OCI-LY1 (cell line): ENCODE measurements around the gene SPTY2D1.

Source experiments
- EZH2 ChIP-seq: fragments of 200-600 bp; sonication (generic), shearing (Covaris generic); IDR thresholded peaks from 2 replicates; pipeline ENCODE4 v1.8.0; 2017; ENCODE audit warnings: borderline replicate concordance, mixed run types, mild to moderate bottlenecking, antibody characterized with exemption, low read length, moderate library complexity, mixed read lengths
- TF ChIP-seq, protein P1 (sequence below): fragments of 200-600 bp; sonication (generic), shearing (Covaris generic); IDR thresholded peaks from 2 replicates; pipeline ENCODE4 v1.5.1; 2017; ENCODE audit warnings: mild to moderate bottlenecking, antibody characterized with exemption, low read length, moderate library complexity, mixed read lengths

DNA sequence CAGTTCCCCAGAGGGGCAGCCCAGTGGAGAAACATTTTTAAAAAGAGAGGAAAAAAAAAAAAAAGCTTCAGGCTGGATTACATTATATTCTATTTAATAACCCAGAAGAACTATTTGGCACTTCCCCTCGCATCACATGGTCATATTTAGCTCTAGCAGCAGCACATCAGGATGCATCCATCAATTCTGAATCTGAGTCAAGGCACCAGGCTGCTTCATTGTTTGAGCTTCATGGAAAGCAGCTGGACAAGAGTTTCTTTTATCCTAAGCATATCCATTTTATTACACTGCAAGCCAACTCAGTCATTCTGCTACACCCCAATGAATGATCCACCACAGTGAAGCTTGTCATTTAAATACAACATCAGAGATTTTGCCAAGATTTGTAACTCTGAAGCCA, 10.0 kb downstream of the SPTY2D1 start:
- TF ChIP-seq, protein P1, sequence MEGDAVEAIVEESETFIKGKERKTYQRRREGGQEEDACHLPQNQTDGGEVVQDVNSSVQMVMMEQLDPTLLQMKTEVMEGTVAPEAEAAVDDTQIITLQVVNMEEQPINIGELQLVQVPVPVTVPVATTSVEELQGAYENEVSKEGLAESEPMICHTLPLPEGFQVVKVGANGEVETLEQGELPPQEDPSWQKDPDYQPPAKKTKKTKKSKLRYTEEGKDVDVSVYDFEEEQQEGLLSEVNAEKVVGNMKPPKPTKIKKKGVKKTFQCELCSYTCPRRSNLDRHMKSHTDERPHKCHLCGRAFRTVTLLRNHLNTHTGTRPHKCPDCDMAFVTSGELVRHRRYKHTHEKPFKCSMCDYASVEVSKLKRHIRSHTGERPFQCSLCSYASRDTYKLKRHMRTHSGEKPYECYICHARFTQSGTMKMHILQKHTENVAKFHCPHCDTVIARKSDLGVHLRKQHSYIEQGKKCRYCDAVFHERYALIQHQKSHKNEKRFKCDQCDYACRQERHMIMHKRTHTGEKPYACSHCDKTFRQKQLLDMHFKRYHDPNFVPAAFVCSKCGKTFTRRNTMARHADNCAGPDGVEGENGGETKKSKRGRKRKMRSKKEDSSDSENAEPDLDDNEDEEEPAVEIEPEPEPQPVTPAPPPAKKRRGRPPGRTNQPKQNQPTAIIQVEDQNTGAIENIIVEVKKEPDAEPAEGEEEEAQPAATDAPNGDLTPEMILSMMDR: no peak
- no peak for TF ChIP-seq EZH2
